Inflammatory macrophage treated with lipopolysaccharide for 1 hour (primary cell): ENCODE results near the gene MTG1.
"Not testable (repeated sequence)": the region's sequence is repeated elsewhere in the genome, so short reads cannot be mapped to it uniquely, and the experiment has no call there.

Experiments
- DNase-seq, 2 donors: peaks; one replicate each; pipeline ENCODE4 v3.0.0-alpha.2; 2020 to 2022

Gene MTG1

GRCh38 chr10:133454204-133454893, 60.4 kb downstream of the MTG1 start:
- no peak for DNase-seq

GRCh38 chr10:133455196-133455595, 61.2 kb downstream of the MTG1 start:
- no peak for DNase-seq

GRCh38 chr10:133455611-133456031, 61.7 kb downstream of the MTG1 start:
- DNase-seq, result no peak

- no peak for DNase-seq
Observed at GRCh38 chr10:133456041-133456951, 62.3 kb downstream of the MTG1 start.

GRCh38 chr10:133457100-133457841, 63.3 kb downstream of the MTG1 start:
- DNase-seq, result no peak

- DNase-seq, result no peak
Observed at GRCh38 chr10:133458021-133458709, 64.2 kb downstream of the MTG1 start.

- DNase-seq, result no peak
Observed at GRCh38 chr10:133458710-133459453, 64.9 kb downstream of the MTG1 start.

- DNase-seq, result no peak
Observed at GRCh38 chr10:133459454-133460207, 65.7 kb downstream of the MTG1 start.

GRCh38 chr10:133460208-133460769, 66.3 kb downstream of the MTG1 start:
- DNase-seq, result no peak

- DNase-seq, result no peak
Observed at GRCh38 chr10:133461027-133461426, 67.1 kb downstream of the MTG1 start.

- no peak for DNase-seq
Observed at GRCh38 chr10:133461841-133462240, 67.9 kb downstream of the MTG1 start.

- no peak for DNase-seq
Observed at GRCh38 chr10:133462512-133463305, 68.8 kb downstream of the MTG1 start.

GRCh38 chr10:133464582-133465031, 70.7 kb downstream of the MTG1 start:
- DNase-seq, result no peak

- no peak for DNase-seq
Observed at GRCh38 chr10:133465191-133465949, 71.4 kb downstream of the MTG1 start.

GRCh38 chr10:133465950-133466474, 72.1 kb downstream of the MTG1 start:
- DNase-seq, result no peak

- DNase-seq, result no peak
Observed at GRCh38 chr10:133466683-133467275, 72.8 kb downstream of the MTG1 start.

GRCh38 chr10:133467286-133467911, 73.4 kb downstream of the MTG1 start:
- no peak for DNase-seq

- DNase-seq, result not testable (repeated sequence)
Observed at GRCh38 chr10:133469205-133469604, 75.2 kb downstream of the MTG1 start.
